ENCODE results near the gene DCUN1D3.
"Not testable (repeated sequence)": the region's sequence is repeated elsewhere in the genome, so short reads cannot be mapped to it uniquely, and the experiment has no call there.

Gene DCUN1D3

DNA sequence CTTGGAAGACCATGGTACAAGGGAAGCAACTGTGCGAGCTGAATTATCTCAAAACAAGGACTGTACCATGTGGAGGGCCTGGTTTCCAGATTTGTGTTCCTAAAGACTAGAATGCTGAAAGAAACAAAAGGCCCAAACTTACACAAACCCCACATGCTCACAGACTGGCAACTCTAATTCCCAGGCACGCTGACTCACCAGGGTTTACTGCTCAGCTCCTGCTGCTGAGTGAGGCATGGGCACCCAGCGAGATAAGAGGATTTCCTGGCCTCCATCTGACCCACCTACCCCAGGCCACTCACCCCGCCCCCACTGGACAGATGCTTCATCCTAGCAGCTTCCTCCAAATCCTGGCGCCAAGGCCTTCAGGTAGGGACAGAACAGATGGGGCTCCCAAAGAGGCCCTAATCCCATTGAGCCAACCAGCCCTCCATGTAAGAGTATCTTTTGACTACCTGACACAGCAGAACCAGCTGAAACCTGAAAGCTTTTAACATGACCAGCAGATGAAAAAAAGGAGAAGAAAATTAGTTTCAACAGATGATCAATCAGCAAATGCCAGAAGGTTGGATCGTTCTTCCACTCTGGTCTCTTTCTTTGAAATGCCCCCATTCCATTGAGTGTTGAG is 33.9 kb downstream of the DCUN1D3 start:
- Histone ChIP-seq H3K36me3 (ENCODE audit: control insufficient read depth in 2 of 2, insufficient read depth in 2 of 2, low read length in 2 of 2) (peaks cover 11 to 13% of the 10 kb centered on the region in 2 donors), H3K27ac (ENCODE audit: low read depth in 2 of 2, low read length in 2 of 2) (no peak overlapping the region), H3K9ac (ENCODE audit: low read depth in 1 of 2, low read length in 2 of 2) (no peak overlapping the region), H3K4me3 (ENCODE audit: low read length in 2 of 2) (no peak overlapping the region), H3K9me3 (ENCODE audit: control insufficient read depth in 2 of 2, low read length in 2 of 2) (no peaks in the 10 kb centered on the region), H3K4me1 (ENCODE audit: control insufficient read depth in 2 of 2, insufficient read depth in 2 of 2, low read length in 2 of 2) (peaks cover 9 to 18% of the 10 kb centered on the region in 2 donors), H3K27me3 (ENCODE audit: control insufficient read depth in 2 of 2, insufficient read depth in 2 of 2, low read length in 2 of 2) (no peaks in the 10 kb centered on the region)

DNA sequence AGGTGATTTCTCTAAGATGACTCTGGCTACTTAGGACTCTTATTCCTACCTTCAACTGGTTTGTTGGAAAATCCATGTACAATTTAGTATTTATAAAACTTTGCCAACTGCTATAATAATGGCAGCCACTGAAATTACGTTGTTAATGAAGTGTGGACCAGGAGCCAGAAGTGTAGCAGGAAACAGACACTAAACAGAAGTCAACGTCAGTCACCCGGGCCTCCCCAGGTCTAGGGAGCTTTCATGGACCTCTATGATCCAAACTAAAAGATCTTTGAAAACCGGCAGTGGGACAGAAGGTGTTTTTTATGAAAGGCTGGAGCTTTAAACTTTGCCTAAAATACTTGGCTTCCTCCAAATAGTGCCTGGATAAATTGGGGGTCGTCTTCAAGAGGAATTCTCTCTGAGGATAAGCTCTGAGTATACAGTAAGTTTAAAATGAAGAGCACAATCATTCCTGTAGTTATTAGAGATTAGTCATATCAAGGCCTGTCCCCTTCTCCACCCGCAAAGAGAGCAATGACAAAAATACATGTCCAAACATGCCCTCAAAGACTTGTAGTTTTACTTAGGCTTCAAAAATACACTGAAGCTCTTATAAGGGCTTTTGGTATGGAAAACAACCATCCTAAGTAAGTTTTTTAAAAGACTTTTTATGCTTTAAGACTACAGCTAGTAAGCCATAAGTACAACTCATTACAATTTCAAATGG is 34.6 kb downstream of the DCUN1D3 start:
- peaks cover 16 to 19% of the 10 kb centered on the region in 2 donors for H3K36me3 ChIP-seq (ENCODE audit: control insufficient read depth in 2 of 2, insufficient read depth in 2 of 2, low read length in 2 of 2)
- H3K27ac ChIP-seq (ENCODE audit: low read depth in 2 of 2, low read length in 2 of 2), result no peak overlapping the region
- no peak overlapping the region for H3K9ac ChIP-seq (ENCODE audit: low read depth in 1 of 2, low read length in 2 of 2)
- peaks cover 9 to 18% of the 10 kb centered on the region in 2 donors for H3K4me1 ChIP-seq (ENCODE audit: control insufficient read depth in 2 of 2, insufficient read depth in 2 of 2, low read length in 2 of 2)
- no peaks in the 10 kb centered on the region for H3K27me3 ChIP-seq (ENCODE audit: control insufficient read depth in 2 of 2, insufficient read depth in 2 of 2, low read length in 2 of 2)
- no peak overlapping the region for H3K4me3 ChIP-seq (ENCODE audit: low read length in 2 of 2)
- H3K9me3 ChIP-seq (ENCODE audit: control insufficient read depth in 2 of 2, low read length in 2 of 2), result no peaks in the 10 kb centered on the region

DNA sequence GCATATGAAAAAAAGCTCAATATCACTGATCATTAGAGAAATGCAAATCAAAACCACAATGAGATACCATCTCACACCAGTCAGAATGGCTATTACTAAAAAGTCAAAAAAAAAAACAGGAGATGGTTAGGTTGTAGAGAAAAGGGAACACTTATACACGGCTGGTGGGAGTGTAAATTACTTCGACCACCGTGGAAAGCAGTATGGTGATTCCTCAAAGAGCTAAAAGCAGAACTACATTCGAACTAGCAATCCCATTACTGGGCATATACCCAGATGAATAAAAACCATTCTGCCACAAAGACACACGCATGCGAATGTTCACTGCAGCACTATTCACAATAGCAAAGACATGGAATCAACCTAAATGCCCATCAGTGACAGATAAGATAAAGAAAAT is 35.8 kb downstream of the DCUN1D3 start:
- H3K9ac ChIP-seq (ENCODE audit: low read depth in 1 of 2, low read length in 2 of 2); H3K9me3 ChIP-seq (ENCODE audit: control insufficient read depth in 2 of 2, low read length in 2 of 2); H3K27ac ChIP-seq (ENCODE audit: low read depth in 2 of 2, low read length in 2 of 2); H3K4me3 ChIP-seq (ENCODE audit: low read length in 2 of 2); H3K27me3 ChIP-seq (ENCODE audit: control insufficient read depth in 2 of 2, insufficient read depth in 2 of 2, low read length in 2 of 2); H3K4me1 ChIP-seq (ENCODE audit: control insufficient read depth in 2 of 2, insufficient read depth in 2 of 2, low read length in 2 of 2): not testable (repeated sequence)
- H3K36me3 ChIP-seq (ENCODE audit: control insufficient read depth in 2 of 2, insufficient read depth in 2 of 2, low read length in 2 of 2), result peaks cover 21 to 27% of the 10 kb centered on the region in 2 donors

DNA sequence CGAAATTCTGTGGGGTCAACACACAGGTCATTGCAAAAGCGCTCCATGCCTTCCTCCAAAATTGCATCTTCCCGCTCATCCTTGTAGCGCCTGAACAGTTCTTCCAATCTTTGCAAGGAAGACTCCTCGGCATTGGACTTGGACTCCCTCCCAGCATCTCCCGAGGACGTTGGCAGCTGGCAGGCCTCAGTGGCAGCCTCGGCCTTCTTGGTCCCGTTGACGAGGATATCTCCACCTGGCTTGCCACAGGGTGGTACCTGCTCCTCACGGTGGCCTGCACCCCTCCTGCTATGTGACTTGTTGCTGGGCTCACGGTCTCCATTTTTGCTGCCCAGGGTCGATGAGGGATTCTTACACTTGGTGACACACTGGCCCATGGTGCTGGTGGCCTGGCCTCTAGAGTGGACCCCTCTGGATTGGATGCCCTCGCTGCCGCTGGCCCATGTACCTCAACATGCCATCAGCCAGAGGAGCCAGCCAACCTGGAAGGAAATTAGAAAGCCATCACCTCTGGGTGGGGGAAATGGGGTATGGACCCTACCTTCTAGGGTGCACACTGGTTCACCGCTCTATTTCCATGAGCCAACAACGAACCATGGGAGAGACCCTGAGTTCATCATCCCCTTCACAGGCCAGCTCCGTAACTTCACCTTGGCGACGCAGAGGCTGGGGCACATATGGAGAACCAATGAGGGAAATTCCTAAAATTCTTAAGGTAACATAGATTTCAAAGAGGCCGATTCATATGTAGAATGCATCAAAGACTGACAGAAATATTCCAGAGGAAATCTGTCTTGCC is 37.8 kb downstream of the DCUN1D3 start:
- no peaks in the 10 kb centered on the region for H3K27me3 ChIP-seq (ENCODE audit: control insufficient read depth in 2 of 2, insufficient read depth in 2 of 2, low read length in 2 of 2)
- no peak overlapping the region for H3K9ac ChIP-seq (ENCODE audit: low read depth in 1 of 2, low read length in 2 of 2)
- H3K27ac ChIP-seq (ENCODE audit: low read depth in 2 of 2, low read length in 2 of 2), result no peak overlapping the region
- H3K4me3 ChIP-seq (ENCODE audit: low read length in 2 of 2), result no peak overlapping the region
- no peaks in the 10 kb centered on the region for H3K9me3 ChIP-seq (ENCODE audit: control insufficient read depth in 2 of 2, low read length in 2 of 2)
- H3K4me1 ChIP-seq (ENCODE audit: control insufficient read depth in 2 of 2, insufficient read depth in 2 of 2, low read length in 2 of 2), result peaks cover 3% of the 10 kb centered on the region in 2 donors
- peaks cover 21 to 28% of the 10 kb centered on the region in 2 donors for H3K36me3 ChIP-seq (ENCODE audit: control insufficient read depth in 2 of 2, insufficient read depth in 2 of 2, low read length in 2 of 2)

DNA sequence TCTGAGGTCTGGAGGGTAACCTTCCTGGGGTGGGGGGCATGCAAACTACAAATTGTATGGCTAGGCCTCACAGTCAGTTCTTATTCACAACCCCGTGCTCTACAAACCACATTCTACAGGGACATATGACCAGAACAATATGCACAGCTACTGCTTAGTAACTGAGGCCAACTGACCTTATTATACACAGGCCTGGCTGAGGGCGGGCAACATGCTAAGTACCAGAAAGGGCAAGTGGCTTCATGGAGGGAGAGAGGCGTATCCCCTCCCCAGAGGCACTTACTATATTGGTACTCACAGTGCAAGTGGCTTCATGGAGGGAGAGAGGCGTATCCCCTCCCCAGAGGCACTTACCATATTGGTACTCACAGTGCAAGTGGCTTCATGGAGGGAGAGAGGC is 39.2 kb downstream of the DCUN1D3 start:
- H3K27me3 ChIP-seq (ENCODE audit: control insufficient read depth in 2 of 2, insufficient read depth in 2 of 2, low read length in 2 of 2); H3K9ac ChIP-seq (ENCODE audit: low read depth in 1 of 2, low read length in 2 of 2); H3K27ac ChIP-seq (ENCODE audit: low read depth in 2 of 2, low read length in 2 of 2); H3K4me1 ChIP-seq (ENCODE audit: control insufficient read depth in 2 of 2, insufficient read depth in 2 of 2, low read length in 2 of 2); H3K9me3 ChIP-seq (ENCODE audit: control insufficient read depth in 2 of 2, low read length in 2 of 2); H3K4me3 ChIP-seq (ENCODE audit: low read length in 2 of 2): not testable (repeated sequence)
- H3K36me3 ChIP-seq (ENCODE audit: control insufficient read depth in 2 of 2, insufficient read depth in 2 of 2, low read length in 2 of 2), result peaks cover 21 to 28% of the 10 kb centered on the region in 2 donors

DNA sequence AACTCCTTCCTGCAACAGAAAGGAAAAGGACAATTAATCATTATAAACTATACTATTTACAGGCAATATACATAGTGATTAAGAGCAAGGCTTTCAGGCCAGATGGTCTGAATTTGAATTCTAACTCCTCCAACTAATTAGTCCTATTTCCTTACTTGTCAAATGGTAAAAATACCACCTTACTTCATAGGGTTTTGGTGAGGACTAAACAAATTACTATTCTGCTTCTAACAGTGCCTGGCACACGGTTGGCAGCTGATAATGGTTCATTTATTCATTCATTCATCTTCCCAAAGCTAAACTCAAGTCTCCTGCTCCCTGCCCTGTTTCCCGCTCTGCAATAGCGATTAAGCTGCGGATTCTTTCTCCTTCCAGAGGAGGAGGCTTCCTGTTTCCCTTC is 39.8 kb downstream of the DCUN1D3 start:
- Histone ChIP-seq H3K27ac (ENCODE audit: low read depth in 2 of 2, low read length in 2 of 2) (no peak overlapping the region), H3K4me3 (ENCODE audit: low read length in 2 of 2) (no peak overlapping the region), H3K4me1 (ENCODE audit: control insufficient read depth in 2 of 2, insufficient read depth in 2 of 2, low read length in 2 of 2) (peaks cover 0 to under 1% of the 10 kb centered on the region in 2 donors), H3K27me3 (ENCODE audit: control insufficient read depth in 2 of 2, insufficient read depth in 2 of 2, low read length in 2 of 2) (no peaks in the 10 kb centered on the region), H3K36me3 (ENCODE audit: control insufficient read depth in 2 of 2, insufficient read depth in 2 of 2, low read length in 2 of 2) (peaks cover 21 to 33% of the 10 kb centered on the region in 2 donors), H3K9ac (ENCODE audit: low read depth in 1 of 2, low read length in 2 of 2) (no peak overlapping the region), H3K9me3 (ENCODE audit: control insufficient read depth in 2 of 2, low read length in 2 of 2) (no peaks in the 10 kb centered on the region)

DNA sequence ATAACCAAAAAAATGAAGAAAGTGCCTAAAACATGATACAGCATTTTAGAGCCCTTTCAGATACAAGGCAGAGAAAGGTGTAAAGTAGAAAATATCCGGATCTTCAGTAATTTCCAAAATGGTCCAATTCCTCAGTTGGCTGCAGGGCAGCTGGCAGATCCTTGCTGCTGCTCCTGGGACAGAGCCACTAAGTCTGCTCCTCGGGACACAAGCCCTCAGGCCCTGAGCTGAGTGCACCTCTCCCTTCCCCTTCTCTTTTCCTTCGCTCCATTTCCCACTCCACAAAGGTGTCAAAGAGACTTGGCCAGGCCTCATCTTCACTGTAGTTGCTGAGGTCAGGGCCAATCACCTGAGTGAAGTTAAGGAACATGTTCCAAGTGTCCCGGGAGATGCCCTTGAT is 40.5 kb downstream of the DCUN1D3 start:
- H3K4me1 ChIP-seq (ENCODE audit: control insufficient read depth in 2 of 2, insufficient read depth in 2 of 2, low read length in 2 of 2), result no peaks in the 10 kb centered on the region
- H3K9me3 ChIP-seq (ENCODE audit: control insufficient read depth in 2 of 2, low read length in 2 of 2), result no peaks in the 10 kb centered on the region
- no peak overlapping the region for H3K4me3 ChIP-seq (ENCODE audit: low read length in 2 of 2)
- H3K9ac ChIP-seq (ENCODE audit: low read depth in 1 of 2, low read length in 2 of 2), result no peak overlapping the region
- H3K27me3 ChIP-seq (ENCODE audit: control insufficient read depth in 2 of 2, insufficient read depth in 2 of 2, low read length in 2 of 2), result no peaks in the 10 kb centered on the region
- peaks cover 24 to 35% of the 10 kb centered on the region in 2 donors for H3K36me3 ChIP-seq (ENCODE audit: control insufficient read depth in 2 of 2, insufficient read depth in 2 of 2, low read length in 2 of 2)
- no peak overlapping the region for H3K27ac ChIP-seq (ENCODE audit: low read depth in 2 of 2, low read length in 2 of 2)

DNA sequence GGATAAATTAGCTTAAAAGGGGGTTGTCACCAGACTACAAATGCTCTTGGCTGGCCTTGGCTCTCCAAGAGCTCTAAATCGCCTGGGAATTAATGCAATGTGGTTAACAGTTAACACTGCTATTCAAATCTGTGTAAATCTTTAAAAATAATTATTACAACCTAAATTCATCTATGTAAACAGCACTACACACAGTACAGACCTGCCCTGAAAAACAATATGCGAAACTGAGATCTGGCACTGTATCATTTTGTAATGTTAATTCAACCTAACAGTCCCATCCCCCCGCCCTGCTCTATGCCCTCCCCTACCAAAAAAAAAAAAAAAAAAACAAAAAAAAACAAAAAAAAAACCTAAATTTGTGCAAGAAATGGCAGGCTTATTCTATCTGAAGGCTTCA is 40.9 kb downstream of the DCUN1D3 start:
- Histone ChIP-seq H3K4me3 (ENCODE audit: low read length in 2 of 2) (no peak overlapping the region), H3K4me1 (ENCODE audit: control insufficient read depth in 2 of 2, insufficient read depth in 2 of 2, low read length in 2 of 2) (no peaks in the 10 kb centered on the region), H3K36me3 (ENCODE audit: control insufficient read depth in 2 of 2, insufficient read depth in 2 of 2, low read length in 2 of 2) (peaks cover 24 to 35% of the 10 kb centered on the region in 2 donors)

DNA sequence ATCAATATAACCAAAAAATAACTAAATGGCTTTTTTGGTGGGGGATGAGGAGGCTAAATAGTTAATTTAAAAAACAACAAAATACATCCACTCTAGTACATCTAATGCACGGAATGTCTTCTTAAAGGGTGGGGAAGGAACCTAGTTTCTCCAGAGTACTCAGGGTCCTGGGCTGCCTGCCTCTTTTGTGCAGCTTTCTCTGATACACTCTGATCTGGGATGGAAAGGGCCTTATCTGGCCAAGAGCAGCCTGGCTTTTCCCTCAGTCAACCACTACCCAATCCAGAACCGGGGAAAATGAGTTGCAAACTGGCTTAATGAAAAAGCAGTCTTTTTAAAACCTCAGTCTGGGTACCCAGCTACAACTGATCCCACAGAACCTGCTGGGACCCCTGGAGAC is 42.9 kb downstream of the DCUN1D3 start:
- H3K27me3 ChIP-seq (ENCODE audit: control insufficient read depth in 2 of 2, insufficient read depth in 2 of 2, low read length in 2 of 2), result no peaks in the 10 kb centered on the region
- peaks cover 23 to 33% of the 10 kb centered on the region in 2 donors for H3K36me3 ChIP-seq (ENCODE audit: control insufficient read depth in 2 of 2, insufficient read depth in 2 of 2, low read length in 2 of 2)
- no peak overlapping the region for H3K4me3 ChIP-seq (ENCODE audit: low read length in 2 of 2)
- no peaks in the 10 kb centered on the region for H3K4me1 ChIP-seq (ENCODE audit: control insufficient read depth in 2 of 2, insufficient read depth in 2 of 2, low read length in 2 of 2)
- no peak overlapping the region for H3K27ac ChIP-seq (ENCODE audit: low read depth in 2 of 2, low read length in 2 of 2)
- no peak overlapping the region for H3K9ac ChIP-seq (ENCODE audit: low read depth in 1 of 2, low read length in 2 of 2)
- no peaks in the 10 kb centered on the region for H3K9me3 ChIP-seq (ENCODE audit: control insufficient read depth in 2 of 2, low read length in 2 of 2)

More for the DNA sequence above, 40.9 kb downstream of the DCUN1D3 start:
- H3K27ac ChIP-seq (ENCODE audit: low read depth in 2 of 2, low read length in 2 of 2), result no peak overlapping the region
- no peaks in the 10 kb centered on the region for H3K27me3 ChIP-seq (ENCODE audit: control insufficient read depth in 2 of 2, insufficient read depth in 2 of 2, low read length in 2 of 2)
- no peaks in the 10 kb centered on the region for H3K9me3 ChIP-seq (ENCODE audit: control insufficient read depth in 2 of 2, low read length in 2 of 2)
- no peak overlapping the region for H3K9ac ChIP-seq (ENCODE audit: low read depth in 1 of 2, low read length in 2 of 2)

DNA sequence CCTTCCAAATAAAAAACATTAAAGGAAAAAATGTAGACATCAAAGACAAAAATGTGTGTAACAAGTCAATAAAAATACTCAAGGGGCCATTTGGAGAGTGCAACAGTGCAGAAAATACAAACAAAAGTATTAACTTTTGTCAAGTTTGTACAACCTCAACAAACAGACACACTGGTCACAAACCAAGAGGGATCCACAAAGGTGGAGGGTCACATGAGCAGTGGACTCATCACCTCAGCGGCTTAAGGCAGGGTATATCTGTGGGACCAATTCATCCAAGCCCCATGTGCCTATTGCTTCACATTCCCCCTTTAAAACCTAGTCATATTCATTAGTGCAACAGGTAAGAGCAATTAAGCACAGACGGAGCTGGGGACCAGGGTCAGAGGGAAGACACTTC is 45.2 kb downstream of the DCUN1D3 start:
- no peak overlapping the region for H3K9ac ChIP-seq (ENCODE audit: low read depth in 1 of 2, low read length in 2 of 2)
- H3K4me3 ChIP-seq (ENCODE audit: low read length in 2 of 2), result no peak overlapping the region
- peaks cover 2 to 11% of the 10 kb centered on the region in 2 donors for H3K4me1 ChIP-seq (ENCODE audit: control insufficient read depth in 2 of 2, insufficient read depth in 2 of 2, low read length in 2 of 2)
- no peaks in the 10 kb centered on the region for H3K9me3 ChIP-seq (ENCODE audit: control insufficient read depth in 2 of 2, low read length in 2 of 2)
- peaks cover 8 to 14% of the 10 kb centered on the region in 2 donors for H3K36me3 ChIP-seq (ENCODE audit: control insufficient read depth in 2 of 2, insufficient read depth in 2 of 2, low read length in 2 of 2)
- H3K27ac ChIP-seq (ENCODE audit: low read depth in 2 of 2, low read length in 2 of 2), result no peak overlapping the region
- no peaks in the 10 kb centered on the region for H3K27me3 ChIP-seq (ENCODE audit: control insufficient read depth in 2 of 2, insufficient read depth in 2 of 2, low read length in 2 of 2)

All from mucosa of rectum (tissue), 2 donors.